Naive B cell (primary cell): ENCODE results near the gene GPRIN2. TPM values are rescaled to one million over a fixed set of nuclear protein-coding genes. Genes with fewer than 3 reads are reported as not detected.
A peak's percentile ranks its signal among the peaks of the same experiment; 100 is the strongest.

Source experiments
- ATAC-seq, 2 donors: fragments of 150-1000 bp; cut with Tn5 transposase; 2 replicates each; pipeline ENCODE4 v1.10.0; 2021; ENCODE audit warnings: low read depth in 2 of 2, mild to moderate bottlenecking in 2 of 2, moderate library complexity in 2 of 2
- DNase-seq: peaks from one replicate; pipeline ENCODE4 v3.0.0; 2022
- H3K27ac Mint-ChIP-seq, 6 donors: one replicate each; pipeline ENCODE4 v1.8.0; 2020 to 2022; ENCODE audit warnings: mild to moderate bottlenecking in 6 of 6, mixed read lengths in 6 of 6, moderate library complexity in 5 of 6, inconsistent platforms in 2 of 6
- H3K27me3 Mint-ChIP-seq, 3 donors: one replicate each; pipeline ENCODE4 v1.8.0; 2021 to 2022; ENCODE audit warnings: mixed read lengths in 3 of 3, mild to moderate bottlenecking in 1 of 3
- H3K36me3 Mint-ChIP-seq, 2 donors: one replicate each; pipeline ENCODE4 v1.8.0; 2020 to 2022; ENCODE audit warnings: mixed read lengths in 2 of 2, inconsistent platforms in 1 of 2, mild to moderate bottlenecking in 1 of 2
- H3K4me1 Mint-ChIP-seq, 3 donors: one replicate each; pipeline ENCODE4 v1.8.0; 2020 to 2022; ENCODE audit warnings: mixed read lengths in 3 of 3, inconsistent platforms in 1 of 3, mild to moderate bottlenecking in 1 of 3, moderate library complexity in 1 of 3
- H3K4me3 Mint-ChIP-seq, 8 donors: one replicate each; pipeline ENCODE4 v1.8.0; 2020 to 2022; ENCODE audit warnings: mild to moderate bottlenecking in 8 of 8, mixed read lengths in 8 of 8, moderate library complexity in 8 of 8, inconsistent platforms in 2 of 8
- H3K9me3 Mint-ChIP-seq, 7 donors: one replicate each; pipeline ENCODE4 v1.8.0; 2020 to 2022; ENCODE audit warnings: mixed read lengths in 7 of 7, mild to moderate bottlenecking in 5 of 7, inconsistent platforms in 2 of 7, moderate library complexity in 1 of 7
- polyA plus RNA-seq, 6 donors: library from polyadenylated mRNA; unstranded; fragments of 300-500 nt; fragmentation: Illumina TruSeq; gene quantifications; one replicate each; pipeline ENCODE4 v1.2.3, GENCODE V29; 2021; ENCODE audit warnings: low read depth in 6 of 6

The GPRIN2 gene
- polyA plus RNA-seq, 6 donors from 2014 or later, result not detected

DNA sequence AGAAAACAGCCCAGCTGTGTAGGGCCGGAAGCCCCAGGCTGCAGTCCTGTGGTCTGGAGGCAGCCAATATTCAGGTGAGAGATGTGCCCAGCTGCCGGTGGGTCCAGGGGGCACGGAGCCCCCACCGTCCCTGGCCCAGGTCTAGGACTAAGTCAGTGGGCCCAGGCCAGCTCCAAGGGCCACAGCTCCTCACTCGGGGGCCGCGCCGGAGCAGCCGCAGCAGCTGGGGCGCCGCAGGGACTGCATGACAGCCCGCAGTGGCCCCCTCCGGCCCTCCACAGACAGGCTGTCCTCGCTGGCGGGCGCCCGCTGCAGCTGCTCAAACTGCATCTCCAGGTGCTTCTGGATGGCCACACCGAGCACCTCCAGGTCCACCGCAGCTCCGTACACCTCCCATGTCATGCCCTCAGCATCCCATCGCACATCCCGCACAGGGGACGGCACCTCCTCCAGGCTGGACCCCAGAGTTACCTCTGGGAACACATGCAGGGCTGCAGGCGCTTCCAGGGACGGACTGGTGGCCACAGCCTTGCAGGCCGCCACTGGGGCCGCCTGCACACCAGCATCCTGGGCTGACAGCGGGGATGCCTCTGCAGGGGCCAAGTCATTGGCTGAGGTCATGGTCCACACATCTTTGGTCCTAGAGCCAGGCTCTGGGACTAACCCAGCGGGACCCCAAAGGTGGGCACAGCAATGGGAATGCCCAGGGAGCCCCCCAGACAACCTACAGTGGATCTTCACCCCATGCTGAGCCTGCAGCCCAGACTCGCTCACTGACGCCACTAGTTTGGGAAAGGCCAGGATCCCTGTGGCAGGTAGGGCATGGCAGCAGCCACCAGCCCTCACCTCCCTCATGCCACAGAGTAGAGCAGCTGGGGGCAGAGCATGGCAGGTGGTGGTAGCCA is 7.0 kb downstream of the GPRIN2 start:
- no peaks in the 10 kb centered on the region for H3K27me3 Mint-ChIP-seq
- no peaks in the 10 kb centered on the region for H3K36me3 Mint-ChIP-seq
- ATAC-seq, result no peak
- no peaks in the 10 kb centered on the region for H3K9me3 Mint-ChIP-seq
- H3K27ac Mint-ChIP-seq, result no peak overlapping the region
- H3K4me3 Mint-ChIP-seq, result no peak overlapping the region
- H3K4me1 Mint-ChIP-seq, result no peaks in the 10 kb centered on the region
- DNase-seq, result no peak

DNA sequence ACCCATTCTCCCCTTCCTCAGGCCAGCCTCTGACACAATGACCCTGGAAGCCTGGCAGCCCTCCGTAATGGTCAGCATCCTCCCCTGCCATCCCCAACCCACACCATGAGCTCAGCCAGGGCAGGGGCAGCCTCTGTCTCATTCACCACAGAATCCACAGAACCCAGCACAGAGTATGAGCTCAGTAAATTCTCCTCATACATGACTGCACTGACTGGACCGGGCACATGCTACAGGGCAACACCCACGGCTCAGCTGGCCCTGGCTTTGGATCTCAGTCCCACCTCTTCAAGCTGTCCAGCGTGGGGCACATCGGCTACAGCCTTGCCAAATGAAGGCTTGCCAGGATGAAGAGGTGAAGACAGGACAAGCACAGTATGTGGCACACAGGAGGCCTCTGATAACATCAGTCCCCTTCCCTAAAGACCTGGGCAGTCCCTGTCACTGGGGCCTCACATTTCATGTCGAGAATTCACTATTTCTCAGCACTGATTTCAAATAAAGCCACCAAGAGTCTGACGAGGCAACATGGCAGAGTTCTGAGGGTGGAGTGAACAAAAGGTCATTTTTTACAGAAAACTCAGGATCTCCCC is 7.9 kb downstream of the GPRIN2 start:
- DNase-seq (no peak), ATAC-seq (no peak)
- Mint-ChIP-seq H3K36me3 (no peaks in the 10 kb centered on the region), H3K27me3 (no peaks in the 10 kb centered on the region), H3K27ac (no peak overlapping the region), H3K9me3 (no peaks in the 10 kb centered on the region), H3K4me3 (no peak overlapping the region), H3K4me1 (no peaks in the 10 kb centered on the region)

- Mint-ChIP-seq H3K36me3 (no peaks in the 10 kb centered on the region), H3K4me3 (no peak overlapping the region), H3K27ac (no peak overlapping the region), H3K4me1 (no peaks in the 10 kb centered on the region), H3K9me3 (no peaks in the 10 kb centered on the region), H3K27me3 (peaks cover 3 to 8% (median 6%) of the 10 kb centered on the region in 3 donors)
- ATAC-seq (no peak), DNase-seq (no peak)
Observed at GRCh38 chr10:46547541-46548497, 8.6 kb downstream of the GPRIN2 start.

DNA sequence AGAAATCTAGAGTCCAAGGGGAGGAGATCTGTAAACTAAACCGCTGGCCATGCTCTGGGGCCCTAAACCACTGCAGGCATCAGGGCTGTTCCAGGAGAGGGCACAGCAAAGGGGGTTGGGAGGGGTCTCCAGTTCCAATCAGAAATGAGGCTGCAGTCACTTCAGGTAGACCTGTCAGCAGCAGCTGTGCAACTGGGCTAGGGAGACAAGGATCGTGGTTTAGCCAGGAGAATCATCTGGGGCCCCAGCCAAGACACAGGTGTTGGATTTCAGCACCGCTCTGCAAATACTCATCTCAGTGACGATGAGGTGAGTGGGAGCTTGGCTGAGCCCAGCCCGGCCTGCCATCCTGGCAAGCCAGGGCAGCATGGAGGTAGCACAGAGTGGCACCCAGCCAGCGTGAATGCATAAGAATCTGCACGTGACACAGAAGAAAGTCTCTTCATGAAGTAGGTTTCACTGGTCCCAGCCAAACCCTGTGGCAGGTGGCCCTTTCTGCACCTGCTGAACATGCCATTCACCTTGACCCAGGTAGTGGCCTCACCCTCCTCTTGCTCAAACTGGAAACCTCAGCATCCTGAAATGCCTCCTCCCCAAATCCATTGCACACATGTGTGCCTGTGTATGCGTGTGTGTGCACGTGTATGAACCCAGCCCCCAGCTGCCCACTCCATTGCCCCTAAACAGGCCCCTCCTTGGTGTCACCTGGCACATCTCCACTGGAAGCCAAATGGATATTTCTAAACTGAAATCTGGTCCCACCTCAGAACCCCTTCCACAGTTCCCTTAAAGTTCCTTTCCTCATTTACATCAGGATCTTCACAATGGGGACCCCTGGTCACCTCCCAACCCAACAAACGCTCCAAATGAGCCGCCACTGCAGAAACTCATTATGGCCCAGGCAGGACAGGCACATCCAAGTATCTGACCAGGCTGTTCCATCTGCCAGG is 9.6 kb downstream of the GPRIN2 start:
- no peaks in the 10 kb centered on the region for H3K9me3 Mint-ChIP-seq
- H3K4me1 Mint-ChIP-seq, result no peaks in the 10 kb centered on the region
- H3K27ac Mint-ChIP-seq, result no peak overlapping the region
- H3K27me3 Mint-ChIP-seq, result peaks cover 8 to 17% (median 14%) of the 10 kb centered on the region in 3 donors
- no peak for ATAC-seq
- DNase-seq, result no peak
- H3K4me3 Mint-ChIP-seq, result no peak overlapping the region
- H3K36me3 Mint-ChIP-seq, result no peaks in the 10 kb centered on the region

- H3K4me1 Mint-ChIP-seq, result no peaks in the 10 kb centered on the region
- H3K9me3 Mint-ChIP-seq, result no peaks in the 10 kb centered on the region
- no peak overlapping the region for H3K4me3 Mint-ChIP-seq
- no peak for ATAC-seq
- no peak for DNase-seq
- no peak overlapping the region for H3K27ac Mint-ChIP-seq
- no peaks in the 10 kb centered on the region for H3K36me3 Mint-ChIP-seq
- H3K27me3 Mint-ChIP-seq, result peaks cover 8 to 20% (median 16%) of the 10 kb centered on the region in 3 donors
Observed at GRCh38 chr10:46545861-46546590, 10.4 kb downstream of the GPRIN2 start.

DNA sequence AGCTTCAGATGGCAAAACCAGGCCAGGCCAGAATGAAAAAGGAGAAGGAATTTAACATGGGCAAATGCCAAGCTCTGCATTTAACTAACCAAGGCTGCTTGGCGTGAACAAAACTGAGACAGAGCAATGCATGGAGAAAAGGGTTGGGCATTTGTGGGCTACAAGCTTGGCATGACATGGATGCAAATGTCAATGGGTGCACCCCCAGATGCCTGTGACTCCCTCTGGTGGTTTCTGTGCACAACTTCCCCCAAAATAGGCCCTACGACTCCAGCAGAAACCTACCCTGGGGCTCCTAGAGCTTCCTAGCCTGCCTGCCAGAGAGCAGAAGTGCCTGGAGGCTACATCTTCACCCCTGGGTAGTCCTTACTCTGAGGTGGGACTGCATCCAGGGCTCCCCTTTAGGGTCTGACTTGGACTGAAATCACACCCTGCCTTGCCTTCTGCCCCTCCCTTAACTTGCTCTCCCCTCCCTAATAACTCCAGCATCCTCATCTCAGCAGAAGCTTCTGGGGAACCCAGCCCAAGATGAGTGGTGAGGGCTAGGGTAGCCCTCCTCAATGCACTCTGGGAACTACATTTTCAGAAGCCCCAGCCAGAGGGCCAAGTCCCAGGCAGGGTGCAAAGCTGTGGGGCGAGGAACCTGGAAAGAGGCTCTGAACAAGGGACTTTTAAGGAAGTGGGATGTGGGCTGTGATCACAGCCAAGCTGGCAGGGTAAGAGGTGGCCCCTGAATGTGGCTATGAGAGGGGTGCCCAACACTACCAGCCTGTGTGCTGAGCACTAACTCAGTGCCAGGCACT is 11.3 kb downstream of the GPRIN2 start:
- DNase-seq, result no peak
- peaks cover 4 to 8% (median 8%) of the 10 kb centered on the region in 3 donors for H3K4me1 Mint-ChIP-seq
- H3K4me3 Mint-ChIP-seq, result no peak overlapping the region
- H3K9me3 Mint-ChIP-seq, result peaks cover 0 to 4% (median 0%) of the 10 kb centered on the region in 7 donors
- H3K36me3 Mint-ChIP-seq, result peaks cover 0 to 6% of the 10 kb centered on the region in 2 donors
- H3K27ac Mint-ChIP-seq, result no peak overlapping the region
- peak in 1 of 2 donors; percentile 18 for ATAC-seq
- H3K27me3 Mint-ChIP-seq, result peaks cover 12 to 28% (median 24%) of the 10 kb centered on the region in 3 donors

GRCh38 chr10:46543466-46544377 is 12.7 kb downstream of the GPRIN2 start:
- H3K9me3 Mint-ChIP-seq, result peaks cover 0 to 5% (median 0%) of the 10 kb centered on the region in 7 donors

GRCh38 chr10:46542567-46543465 is 13.6 kb downstream of the GPRIN2 start:
- DNase-seq (no peak), ATAC-seq (no peak)
- Mint-ChIP-seq H3K36me3 (peaks cover 0 to 7% of the 10 kb centered on the region in 2 donors), H3K27ac (peak overlapping the region in 1 of 6 donors; percentile 11), H3K4me3 (no peak overlapping the region), H3K9me3 (peaks cover 0 to 5% (median 0%) of the 10 kb centered on the region in 7 donors), H3K27me3 (peaks cover 28 to 40% (median 33%) of the 10 kb centered on the region in 3 donors), H3K4me1 (peaks cover 7 to 9% (median 8%) of the 10 kb centered on the region in 3 donors)

More at GRCh38 chr10:46543466-46544377, 12.7 kb downstream of the GPRIN2 start:
- ATAC-seq (no peak), DNase-seq (no peak)
- Mint-ChIP-seq H3K4me3 (no peak overlapping the region), H3K36me3 (peaks cover 0 to 7% of the 10 kb centered on the region in 2 donors), H3K27me3 (peaks cover 22 to 33% (median 33%) of the 10 kb centered on the region in 3 donors), H3K27ac (no peak overlapping the region), H3K4me1 (peaks cover 7 to 9% (median 8%) of the 10 kb centered on the region in 3 donors)

GRCh38 chr10:46541735-46542566 is 14.5 kb downstream of the GPRIN2 start:
- no peak for DNase-seq
- H3K4me3 Mint-ChIP-seq, result peak overlapping the region in 1 of 8 donors; percentile 31
- H3K4me1 Mint-ChIP-seq, result peaks cover 7 to 9% (median 8%) of the 10 kb centered on the region in 3 donors
- peaks cover 33 to 49% (median 33%) of the 10 kb centered on the region in 3 donors for H3K27me3 Mint-ChIP-seq
- peak overlapping the region in 1 of 6 donors; percentile 11 for H3K27ac Mint-ChIP-seq
- no peak for ATAC-seq
- peaks cover 0 to 7% of the 10 kb centered on the region in 2 donors for H3K36me3 Mint-ChIP-seq
- H3K9me3 Mint-ChIP-seq, result peaks cover 0 to 5% (median 0%) of the 10 kb centered on the region in 7 donors
